Measurements from ENCODE around the gene ABCC3.

ABCC3 gene

GRCh38 chr17:50629902-50630301 lies 4.8 kb upstream of the ABCC3 start:
- no peak for DNase-seq (ENCODE audit: low read depth)

- DNase-seq (ENCODE audit: low read depth) = peak; percentile 18
These were observed 4.0 kb upstream of the ABCC3 start for GRCh38 chr17:50630524-50631194.

- no peak for DNase-seq (ENCODE audit: low read depth)
These were observed 3.3 kb upstream of the ABCC3 start for GRCh38 chr17:50631195-50631907.

- no peak for DNase-seq (ENCODE audit: low read depth)
These were observed 2.6 kb upstream of the ABCC3 start for GRCh38 chr17:50631908-50632571.

GRCh38 chr17:50632637-50633036 lies 2.0 kb upstream of the ABCC3 start:
- DNase-seq (ENCODE audit: low read depth) = no peak

- no peak for DNase-seq (ENCODE audit: low read depth)
These were observed 998 bp upstream of the ABCC3 start for GRCh38 chr17:50633683-50634082.

GRCh38 chr17:50634915-50635731 lies 442 bp downstream of the ABCC3 start:
- DNase-seq (ENCODE audit: low read depth) = no peak

- DNase-seq (ENCODE audit: low read depth) = no peak
These were observed 976 bp downstream of the ABCC3 start for GRCh38 chr17:50635732-50635981.

GRCh38 chr17:50635982-50636803 lies 1.5 kb downstream of the ABCC3 start:
- no peak for DNase-seq (ENCODE audit: low read depth)

- DNase-seq (ENCODE audit: low read depth) = no peak
These were observed 2.1 kb downstream of the ABCC3 start for GRCh38 chr17:50636804-50637195.

GRCh38 chr17:50637829-50638605 lies 3.3 kb downstream of the ABCC3 start:
- DNase-seq (ENCODE audit: low read depth) = no peak

GRCh38 chr17:50638606-50638965 lies 3.9 kb downstream of the ABCC3 start:
- DNase-seq (ENCODE audit: low read depth) = no peak

- no peak for DNase-seq (ENCODE audit: low read depth)
These were observed 4.5 kb downstream of the ABCC3 start for GRCh38 chr17:50638966-50639713.

- no peak for DNase-seq (ENCODE audit: low read depth)
These were observed 6.1 kb downstream of the ABCC3 start for GRCh38 chr17:50640686-50641351.

- no peak for DNase-seq (ENCODE audit: low read depth)
These were observed 6.7 kb downstream of the ABCC3 start for GRCh38 chr17:50641357-50641756.

GRCh38 chr17:50642071-50642721 lies 7.5 kb downstream of the ABCC3 start:
- no peak for DNase-seq (ENCODE audit: low read depth)

- DNase-seq (ENCODE audit: low read depth) = no peak
These were observed 8.3 kb downstream of the ABCC3 start for GRCh38 chr17:50642722-50643656.
